NCI-H2081 (cell line): ENCODE data around the gene PEX3.
A peak's percentile ranks its signal among the peaks of the same experiment; 100 is the strongest.
"Not testable (repeated sequence)": the region's sequence is repeated elsewhere in the genome, so short reads cannot be mapped to it uniquely, and the experiment has no call there.

Experiments
- DNase-seq, 2 experiments: peaks; one replicate each; lab custom pipeline; 2025; lab: John Stamatoyannopoulos, UW

The PEX3 gene

GRCh38 chr6:143449082-143449713 lies 1.4 kb upstream of the PEX3 start:
- no peak for DNase-seq

- peak in 1 of 2 experiments; percentile 31 for DNase-seq
Observed at GRCh38 chr6:143449714-143450452, 722 bp upstream of the PEX3 start.

- no peak for DNase-seq
Observed at GRCh38 chr6:143451531-143451930, 926 bp downstream of the PEX3 start.

GRCh38 chr6:143457563-143458359 lies 7.2 kb downstream of the PEX3 start:
- no peak for DNase-seq

- DNase-seq, result no peak
Observed at GRCh38 chr6:143465546-143465945, 14.9 kb downstream of the PEX3 start.

- DNase-seq, result no peak
Observed at GRCh38 chr6:143468026-143468425, 17.4 kb downstream of the PEX3 start.

- not testable (repeated sequence) for DNase-seq
Observed at GRCh38 chr6:143468823-143469222, 18.2 kb downstream of the PEX3 start.

DNA sequence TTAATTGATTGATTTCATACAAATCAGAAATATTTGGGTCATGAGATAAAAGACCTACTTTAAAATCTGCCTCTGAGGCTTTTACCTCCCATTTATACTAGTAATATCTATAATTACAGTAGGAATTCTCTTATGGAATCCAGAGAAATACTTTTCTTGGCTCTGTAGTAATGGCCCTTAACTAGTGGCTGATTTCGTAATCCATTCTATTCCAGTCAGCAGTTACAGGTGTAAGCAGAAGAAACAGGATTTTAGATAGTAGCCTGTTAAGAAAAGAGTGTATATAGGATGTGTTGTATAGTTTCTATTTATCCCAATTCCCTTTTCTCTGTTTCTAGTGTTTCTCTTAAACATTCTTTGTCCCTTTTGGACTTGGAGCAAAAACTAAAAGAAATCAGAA lies 21.2 kb downstream of the PEX3 start:
- DNase-seq, result no peak

DNA sequence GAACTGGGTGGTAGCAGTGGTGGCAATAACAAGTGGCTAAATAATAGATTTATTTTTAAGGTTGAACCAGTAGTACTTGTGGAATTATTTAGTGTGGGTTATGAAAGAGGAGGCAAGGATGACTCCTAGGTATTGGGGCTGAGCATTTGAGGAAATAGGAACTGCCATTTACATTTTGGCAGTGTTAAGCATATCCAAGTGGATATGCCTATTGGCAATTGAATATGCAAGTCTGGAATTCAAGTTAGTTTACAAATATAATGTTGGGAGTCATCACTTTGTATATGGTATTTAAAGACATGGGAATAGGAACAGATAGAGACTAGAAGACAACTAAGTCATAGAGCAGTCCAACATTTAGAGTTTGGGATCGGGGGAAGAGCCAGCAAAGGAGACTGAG lies 25.9 kb downstream of the PEX3 start:
- no peak for DNase-seq

DNA sequence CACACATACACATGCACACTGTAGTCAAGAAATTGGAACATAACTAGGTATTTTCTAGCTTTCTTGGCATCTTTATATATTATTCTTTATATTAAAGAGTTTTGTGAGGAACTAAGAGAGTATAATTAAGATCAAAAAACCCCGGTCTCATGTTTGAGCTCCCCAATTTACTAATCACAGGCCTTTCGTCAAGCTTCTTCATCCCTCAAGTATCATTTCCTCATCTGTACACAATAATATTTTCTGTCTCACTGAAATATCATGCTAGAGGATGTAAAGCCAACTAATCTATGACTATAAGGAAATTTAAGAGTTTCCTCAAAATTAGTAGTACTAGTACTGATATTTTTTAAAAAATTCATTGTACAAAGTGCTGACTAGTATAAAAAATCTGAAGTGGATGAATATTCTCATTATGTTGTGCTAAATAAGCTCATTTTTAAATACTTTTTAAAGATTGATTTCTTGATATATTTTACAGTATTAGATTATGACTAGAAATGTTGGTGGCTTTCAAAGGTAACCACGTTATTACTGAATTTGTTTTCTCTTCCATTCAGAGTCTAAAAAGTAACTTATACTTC lies 28.0 kb downstream of the PEX3 start:
- no peak for DNase-seq

DNA sequence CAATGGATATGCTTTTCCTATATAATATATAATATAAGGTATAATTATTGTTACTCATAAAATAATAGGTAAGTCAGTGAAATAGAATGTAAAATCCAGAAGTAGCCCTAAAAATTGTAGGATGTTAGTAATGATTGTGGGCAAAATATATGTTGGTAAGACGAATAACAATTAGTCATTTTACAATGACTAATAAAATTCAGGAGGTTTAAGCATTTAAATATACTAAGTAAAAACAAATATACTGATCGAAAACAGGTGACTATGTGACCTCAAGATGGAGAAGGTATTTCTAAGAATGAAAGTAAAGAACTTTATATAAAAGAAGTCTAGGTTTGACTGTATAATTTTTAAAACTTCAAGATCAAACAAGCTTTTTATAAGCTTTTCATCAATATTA lies 32.0 kb downstream of the PEX3 start:
- DNase-seq, result no peak

GRCh38 chr6:143485967-143486366 lies 35.4 kb downstream of the PEX3 start:
- no peak for DNase-seq

DNA sequence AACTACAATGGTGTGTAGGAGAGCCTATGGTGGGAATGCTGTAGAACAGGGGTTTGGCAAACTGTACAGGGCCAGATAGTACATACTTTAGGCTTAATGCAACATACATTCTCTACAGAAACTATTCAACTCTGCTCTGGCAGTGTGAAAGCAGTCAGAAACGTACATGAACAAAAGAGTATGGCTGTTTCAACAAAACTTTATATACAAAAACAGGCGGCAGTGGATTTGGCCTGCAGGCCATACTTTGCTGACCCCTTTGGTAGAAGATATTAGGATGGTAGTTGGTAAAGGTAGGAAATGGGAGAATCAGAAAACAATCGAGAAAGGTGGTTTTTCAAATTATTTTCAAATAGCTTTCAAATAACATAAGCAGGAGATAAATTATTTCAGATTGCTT lies 36.1 kb downstream of the PEX3 start:
- no peak for DNase-seq

DNA sequence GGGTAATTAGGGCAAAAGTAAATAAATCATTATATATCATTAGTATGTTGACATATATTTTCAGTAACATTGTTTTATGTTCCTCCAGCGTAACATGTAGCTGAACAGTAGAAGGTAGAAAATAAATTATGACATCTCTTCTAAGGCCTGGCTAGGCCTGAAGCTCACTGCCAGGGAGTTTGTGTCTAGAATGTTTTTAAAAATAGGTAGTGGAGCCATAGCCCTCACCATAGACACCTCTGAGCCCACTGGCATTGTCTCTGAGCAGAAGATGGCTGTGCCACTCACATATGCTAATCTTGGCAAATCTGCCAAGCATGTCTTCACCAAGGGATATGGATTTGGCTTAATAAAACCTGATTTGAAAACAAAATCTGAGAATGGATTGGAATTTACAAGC lies 39.6 kb downstream of the PEX3 start:
- no peak for DNase-seq

- DNase-seq, result no peak
Observed at GRCh38 chr6:143490775-143491174, 40.2 kb downstream of the PEX3 start.

- DNase-seq, result no peak
Observed at GRCh38 chr6:143496974-143497373, 46.4 kb downstream of the PEX3 start.

DNA sequence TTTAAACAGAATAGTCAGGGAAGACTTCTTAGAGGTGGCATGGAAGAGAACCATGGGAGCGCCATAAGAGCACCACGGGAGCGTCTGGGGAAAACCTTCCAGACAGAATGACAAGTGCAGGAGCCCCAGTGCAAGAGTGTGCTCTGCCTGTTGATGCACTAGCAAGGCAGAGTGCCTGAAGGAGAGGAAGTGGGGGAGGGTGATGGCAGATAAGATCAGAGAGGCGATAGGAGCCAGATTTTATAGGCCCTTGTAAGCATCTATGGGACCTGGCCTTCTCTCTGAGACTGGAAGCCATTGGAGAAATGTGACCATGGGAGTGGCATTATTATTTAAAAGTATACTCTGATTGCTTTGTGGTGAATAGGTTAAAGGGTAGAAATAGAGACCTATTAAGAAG lies 47.8 kb downstream of the PEX3 start:
- no peak for DNase-seq

DNA sequence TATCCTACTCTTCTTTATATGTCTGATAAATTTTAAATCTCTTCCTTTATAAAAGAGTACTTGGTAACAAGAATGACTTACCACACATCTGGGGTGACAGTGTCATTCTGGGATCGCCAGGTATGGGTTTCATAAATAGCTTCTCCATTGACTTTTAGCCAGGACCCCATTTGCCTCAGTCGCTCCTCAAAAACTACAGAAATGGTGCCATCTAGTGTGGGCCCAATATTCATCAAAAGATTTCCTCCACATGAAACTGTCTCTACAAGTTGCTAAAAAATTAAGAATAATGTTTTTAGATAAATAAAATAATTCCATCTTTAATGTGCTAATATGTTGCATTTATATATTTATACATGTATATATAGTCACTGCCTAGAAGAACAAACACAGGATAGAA lies 51.2 kb downstream of the PEX3 start:
- no peak for DNase-seq

- no peak for DNase-seq
Observed at GRCh38 chr6:143504369-143504768, 53.8 kb downstream of the PEX3 start.

DNA sequence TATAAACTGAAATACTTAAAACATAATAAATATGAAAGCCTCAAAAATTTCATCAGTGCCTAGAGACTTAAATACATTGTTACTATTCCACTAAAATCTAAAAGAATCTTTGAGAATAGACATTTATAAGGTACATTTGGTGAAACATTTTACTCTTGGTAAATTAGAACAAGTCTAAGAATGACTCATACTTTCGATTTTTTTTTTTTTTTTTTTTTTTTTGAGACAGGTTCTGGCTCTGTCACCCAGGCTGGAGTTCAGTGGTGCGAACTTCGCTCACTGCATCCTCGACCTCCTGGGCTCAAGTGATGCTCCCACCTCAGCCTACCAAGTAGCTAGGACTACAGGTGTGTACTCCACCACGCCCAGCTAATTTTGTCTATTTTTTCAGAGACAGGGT lies 54.5 kb downstream of the PEX3 start:
- no peak for DNase-seq

GRCh38 chr6:143505537-143505936 lies 54.9 kb downstream of the PEX3 start:
- DNase-seq, result no peak

DNA sequence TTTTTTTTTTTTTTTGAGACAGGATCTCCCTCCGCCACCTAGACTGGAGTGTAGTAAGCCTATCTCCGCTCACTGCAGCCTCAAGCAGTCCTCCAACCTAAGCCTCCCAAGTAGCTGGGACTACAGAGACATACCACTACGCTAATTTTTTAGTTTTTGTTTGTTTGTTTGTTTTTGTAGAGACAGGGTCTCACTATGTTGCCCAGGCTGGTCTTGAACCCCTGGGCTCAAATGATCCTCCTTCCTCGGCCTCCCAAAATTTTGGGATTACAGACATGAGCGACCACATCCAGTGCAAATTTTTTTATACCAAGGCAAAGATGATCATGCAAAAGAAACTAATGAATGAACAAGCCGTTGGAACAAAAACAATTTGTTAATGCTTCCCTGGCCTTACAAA lies 55.6 kb downstream of the PEX3 start:
- DNase-seq, result no peak

GRCh38 chr6:143506620-143507019 lies 56.0 kb downstream of the PEX3 start:
- no peak for DNase-seq
